ENCODE measurements around the gene MORN5.

Gene MORN5

GRCh38 chr9:122191584-122191983, 31.9 kb downstream of the MORN5 start:
- no peak for DNase-seq (ENCODE audit: low read depth)

- no peak for DNase-seq (ENCODE audit: low read depth)
These were observed 32.7 kb downstream of the MORN5 start for GRCh38 chr9:122192261-122192875.

GRCh38 chr9:122192914-122193525, 33.3 kb downstream of the MORN5 start:
- no peak for DNase-seq (ENCODE audit: low read depth)

GRCh38 chr9:122193651-122194050, 33.9 kb downstream of the MORN5 start:
- no peak for DNase-seq (ENCODE audit: low read depth)

- no peak for DNase-seq (ENCODE audit: low read depth)
These were observed 36.2 kb downstream of the MORN5 start for GRCh38 chr9:122195875-122196274.

GRCh38 chr9:122197426-122197825, 37.7 kb downstream of the MORN5 start:
- no peak for DNase-seq (ENCODE audit: low read depth)

- DNase-seq (ENCODE audit: low read depth): no peak
These were observed 38.2 kb downstream of the MORN5 start for GRCh38 chr9:122197882-122198281.

- no peak for DNase-seq (ENCODE audit: low read depth)
These were observed 41.4 kb downstream of the MORN5 start for GRCh38 chr9:122200960-122201595.

- DNase-seq (ENCODE audit: low read depth): no peak
These were observed 41.9 kb downstream of the MORN5 start for GRCh38 chr9:122201641-122202040.

- DNase-seq (ENCODE audit: low read depth): no peak
These were observed 42.4 kb downstream of the MORN5 start for GRCh38 chr9:122202111-122202510.

- no peak for DNase-seq (ENCODE audit: low read depth)
These were observed 44.3 kb downstream of the MORN5 start for GRCh38 chr9:122204055-122204454.

GRCh38 chr9:122204491-122204890, 44.8 kb downstream of the MORN5 start:
- no peak for DNase-seq (ENCODE audit: low read depth)

GRCh38 chr9:122205176-122205575, 45.5 kb downstream of the MORN5 start:
- no peak for DNase-seq (ENCODE audit: low read depth)

- DNase-seq (ENCODE audit: low read depth): no peak
These were observed 46.7 kb downstream of the MORN5 start for GRCh38 chr9:122206118-122207046.

GRCh38 chr9:122207096-122207495, 47.4 kb downstream of the MORN5 start:
- no peak for DNase-seq (ENCODE audit: low read depth)

- DNase-seq (ENCODE audit: low read depth): no peak
These were observed 49.7 kb downstream of the MORN5 start for GRCh38 chr9:122209451-122209850.

- no peak for DNase-seq (ENCODE audit: low read depth)
These were observed 52.8 kb downstream of the MORN5 start for GRCh38 chr9:122212473-122213004.

GRCh38 chr9:122213102-122213588, 53.4 kb downstream of the MORN5 start:
- no peak for DNase-seq (ENCODE audit: low read depth)

GRCh38 chr9:122213589-122214413, 54.1 kb downstream of the MORN5 start:
- DNase-seq (ENCODE audit: low read depth): peak; percentile 25

- no peak for DNase-seq (ENCODE audit: low read depth)
These were observed 54.8 kb downstream of the MORN5 start for GRCh38 chr9:122214507-122214906.

- DNase-seq (ENCODE audit: low read depth): no peak
These were observed 56.0 kb downstream of the MORN5 start for GRCh38 chr9:122215663-122216062.
